Left lung (tissue), 10 donors: ENCODE results near the gene VPS51. TPM values are rescaled to one million over a fixed set of nuclear protein-coding genes. Genes with fewer than 3 reads are reported as not detected.

ENCODE experiments used
- ATAC-seq: fragments of 200-7000 bp; cut with Tn5 transposase; one replicate; pipeline ENCODE4 v1.9.1; 2020; ENCODE audit warnings: moderate library complexity
- DNase-seq, 4 donors: peaks; one replicate each; pipeline ENCODE4 v3.0.0-alpha.2; 2013 to 2020
- H3K27ac ChIP-seq, 2 donors: fragments of 200-600 bp; sonication (generic) in 1 of 2; one replicate each; pipeline versions ENCODE4 v1.5.0 to v1.8.0; 2020 to 2021
- H3K27me3 ChIP-seq, 2 donors: fragments of 200-600 bp; sonication (generic) in 1 of 2; one replicate each; pipeline versions ENCODE4 v1.5.0 to v1.8.0; 2020 to 2021
- H3K36me3 ChIP-seq, 2 donors: fragments of 200-600 bp; sonication (generic) in 1 of 2; one replicate each; pipeline versions ENCODE4 v1.5.0 to v1.8.0; 2020 to 2021
- H3K4me1 ChIP-seq, 2 donors: fragments of 200-600 bp; one replicate each; pipeline ENCODE4 v1.8.0; 2021
- H3K4me3 ChIP-seq, 2 donors: fragments of 200-600 bp; sonication (generic) in 1 of 2; one replicate each; pipeline versions ENCODE4 v1.5.0 to v1.8.0; 2020 to 2021; ENCODE audit warnings: mild to moderate bottlenecking in 1 of 2
- H3K9me3 ChIP-seq, 2 donors: fragments of 200-600 bp; sonication (generic) in 1 of 2; one replicate each; pipeline versions ENCODE4 v1.5.0 to v1.8.0; 2020 to 2021
- intact Hi-C, 2 donors: fragments of 100-400 bp; cut with DNase I; formaldehyde crosslinking; loops; one replicate each; pipeline versions ENCODE4 v1.11.2 to v1.14.2; 2022
- polyA plus RNA-seq, 6 donors: library from polyadenylated mRNA; unstranded; fragments of 120-200 nt; gene quantifications; one replicate each; pipeline ENCODE4 v1.2.1, GENCODE V29; 2013; ENCODE audit not compliant: insufficient read length in 6 of 6
- total RNA-seq, 2 donors: library from RNA; stranded (reverse); fragmentation: NEBNext Ultra II Directional; extraction: Animal tissue kit (Norgen Biotek cat#: 25700); gene quantifications; one replicate each; pipeline ENCODE4 v1.2.1, GENCODE V29; 2021
- TF ChIP-seq, protein P1 (sequence below), 2 donors: fragments of 200-600 bp; sonication (generic) in 1 of 2; IDR thresholded peaks; one replicate each; pipeline versions ENCODE4 v1.5.0 to v1.8.0; 2021; ENCODE audit warnings: antibody characterized with exemption in 2 of 2
- donor health status: DM: no; HTN: yes; CAD: no.
- donor health status: DM: no; HTN: no; CAD: no.

VPS51 gene
- total and polyA plus RNA-seq, 8 donors: 79.4 to 143 (median 108) TPM

DNA sequence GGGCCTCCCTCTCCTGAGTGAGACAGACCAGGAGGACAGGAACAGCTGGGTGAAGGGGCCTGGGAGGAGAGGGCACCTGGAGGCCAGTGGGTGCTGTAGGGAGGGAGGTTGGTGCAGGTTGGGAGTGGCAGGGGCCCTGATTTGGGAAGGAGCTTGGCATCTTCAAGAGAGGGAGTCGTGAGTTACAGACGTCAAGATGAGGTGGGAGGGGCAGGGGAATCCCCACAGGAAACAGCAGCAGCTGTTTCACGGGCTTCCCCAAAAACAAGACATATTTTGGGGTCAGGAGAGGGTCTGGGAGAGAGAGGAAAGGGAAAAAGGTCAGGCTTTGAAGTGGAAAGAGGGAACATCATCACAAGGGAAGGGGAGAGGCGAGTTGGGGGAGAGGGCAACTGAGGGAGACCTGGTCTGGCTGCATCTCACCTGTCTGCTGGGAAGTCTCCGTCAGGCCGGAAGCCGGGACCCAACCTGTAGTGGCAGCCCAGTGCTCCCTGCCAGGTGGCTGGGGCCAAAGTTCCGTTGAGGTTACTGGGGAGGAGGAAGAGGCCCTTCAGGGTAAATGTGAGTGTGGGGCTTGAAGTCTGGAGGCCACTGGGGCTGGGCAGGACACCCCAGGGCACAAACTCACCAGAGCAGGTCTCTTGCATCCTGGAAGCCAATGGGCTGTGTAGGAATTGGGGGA is 42.0 kb upstream of the VPS51 start:
- TF ChIP-seq, protein P1, sequence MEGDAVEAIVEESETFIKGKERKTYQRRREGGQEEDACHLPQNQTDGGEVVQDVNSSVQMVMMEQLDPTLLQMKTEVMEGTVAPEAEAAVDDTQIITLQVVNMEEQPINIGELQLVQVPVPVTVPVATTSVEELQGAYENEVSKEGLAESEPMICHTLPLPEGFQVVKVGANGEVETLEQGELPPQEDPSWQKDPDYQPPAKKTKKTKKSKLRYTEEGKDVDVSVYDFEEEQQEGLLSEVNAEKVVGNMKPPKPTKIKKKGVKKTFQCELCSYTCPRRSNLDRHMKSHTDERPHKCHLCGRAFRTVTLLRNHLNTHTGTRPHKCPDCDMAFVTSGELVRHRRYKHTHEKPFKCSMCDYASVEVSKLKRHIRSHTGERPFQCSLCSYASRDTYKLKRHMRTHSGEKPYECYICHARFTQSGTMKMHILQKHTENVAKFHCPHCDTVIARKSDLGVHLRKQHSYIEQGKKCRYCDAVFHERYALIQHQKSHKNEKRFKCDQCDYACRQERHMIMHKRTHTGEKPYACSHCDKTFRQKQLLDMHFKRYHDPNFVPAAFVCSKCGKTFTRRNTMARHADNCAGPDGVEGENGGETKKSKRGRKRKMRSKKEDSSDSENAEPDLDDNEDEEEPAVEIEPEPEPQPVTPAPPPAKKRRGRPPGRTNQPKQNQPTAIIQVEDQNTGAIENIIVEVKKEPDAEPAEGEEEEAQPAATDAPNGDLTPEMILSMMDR (IDR thresholded peaks at IDR 0.05): no peak
- Histone ChIP-seq H3K27ac (no peak overlapping the region), H3K4me3 (no peak overlapping the region), H3K9me3 (no peaks in the 10 kb centered on the region), H3K36me3 (no peaks in the 10 kb centered on the region), H3K4me1 (no peaks in the 10 kb centered on the region), H3K27me3 (no peaks in the 10 kb centered on the region)
- ATAC-seq: no peak
- no peak for DNase-seq
- intact Hi-C loops: no loop called here

DNA sequence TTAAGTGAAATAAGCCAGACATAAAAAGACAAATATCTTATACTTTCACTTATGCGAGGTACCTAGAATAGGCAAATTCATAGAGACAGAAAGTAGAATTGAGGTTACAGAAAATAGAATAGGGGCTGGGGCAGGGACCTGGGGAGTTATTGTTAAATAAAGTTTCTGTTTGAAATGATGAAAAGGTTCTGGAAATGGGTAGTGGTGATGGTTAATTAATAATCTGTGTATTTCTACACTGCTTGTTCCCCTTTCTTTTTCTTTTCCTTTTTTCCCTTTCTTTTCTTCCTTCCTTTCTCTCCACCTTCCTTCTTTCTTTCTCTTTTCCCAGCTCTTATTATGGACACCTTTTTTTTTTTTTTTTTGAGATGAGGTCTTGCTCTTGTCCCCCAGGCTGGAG is 40.5 kb upstream of the VPS51 start:
- Histone ChIP-seq H3K36me3 (no peaks in the 10 kb centered on the region), H3K9me3 (no peaks in the 10 kb centered on the region), H3K27ac (no peak overlapping the region), H3K4me1 (no peaks in the 10 kb centered on the region), H3K27me3 (no peaks in the 10 kb centered on the region), H3K4me3 (no peak overlapping the region)
- ATAC-seq (no peak), DNase-seq (no peak)
- TF ChIP-seq, protein P1 (IDR thresholded peaks at IDR 0.05): no peak
- intact Hi-C loops: no loop called here

DNA sequence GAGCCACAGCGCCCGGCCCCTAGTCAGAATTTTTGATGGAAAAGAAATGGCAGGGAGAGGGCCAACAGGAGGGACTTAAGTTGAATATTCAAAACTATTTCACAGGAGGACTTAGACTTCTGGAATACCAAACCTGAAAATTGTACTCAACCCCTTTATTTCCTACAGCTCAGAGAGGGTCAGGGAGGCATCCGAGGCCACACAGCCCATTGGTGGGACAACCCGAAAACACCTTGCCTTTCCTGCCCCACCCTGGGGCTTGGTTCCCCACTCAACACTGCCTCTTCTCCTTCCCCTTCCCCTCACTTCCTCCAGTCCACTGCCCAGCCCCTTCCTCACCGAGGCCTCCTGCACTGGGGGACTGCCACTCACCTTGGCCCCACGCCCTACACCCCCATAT is 39.0 kb upstream of the VPS51 start:
- no peaks in the 10 kb centered on the region for H3K27me3 ChIP-seq
- ATAC-seq: no peak
- H3K9me3 ChIP-seq: no peaks in the 10 kb centered on the region
- DNase-seq: no peak
- H3K27ac ChIP-seq: no peak overlapping the region
- H3K4me3 ChIP-seq: no peak overlapping the region
- no peaks in the 10 kb centered on the region for H3K4me1 ChIP-seq
- TF ChIP-seq, protein P1 (IDR thresholded peaks at IDR 0.05): no peak
- intact Hi-C loops: no loop called here
- H3K36me3 ChIP-seq: no peaks in the 10 kb centered on the region

DNA sequence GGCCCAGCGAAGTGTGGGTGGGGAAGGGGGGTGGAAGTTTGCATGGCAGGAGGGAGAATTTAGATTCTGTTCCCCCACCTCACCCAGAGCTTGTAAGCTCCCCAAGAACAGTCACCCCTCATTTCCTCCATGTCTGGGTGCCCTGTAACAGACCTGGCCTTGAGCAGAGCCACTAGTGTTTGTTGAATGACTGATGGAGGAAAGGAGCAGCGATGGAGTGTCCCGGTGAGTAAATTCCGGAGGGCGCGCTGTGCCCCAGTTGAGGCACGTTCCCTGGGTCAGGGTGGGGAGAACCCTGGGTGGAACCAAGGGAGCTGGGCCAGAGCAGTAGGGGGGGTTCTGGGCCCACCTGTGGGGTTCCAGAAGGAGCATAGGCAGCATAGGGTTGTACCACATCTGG is 38.5 kb upstream of the VPS51 start:
- Histone ChIP-seq H3K27ac (no peak overlapping the region), H3K27me3 (no peaks in the 10 kb centered on the region), H3K36me3 (no peaks in the 10 kb centered on the region), H3K4me1 (no peaks in the 10 kb centered on the region), H3K4me3 (no peak overlapping the region), H3K9me3 (no peaks in the 10 kb centered on the region)
- TF ChIP-seq, protein P1 (IDR thresholded peaks at IDR 0.05): no peak
- no peak for ATAC-seq
- no peak for DNase-seq
- intact Hi-C loops: no loop called here

DNA sequence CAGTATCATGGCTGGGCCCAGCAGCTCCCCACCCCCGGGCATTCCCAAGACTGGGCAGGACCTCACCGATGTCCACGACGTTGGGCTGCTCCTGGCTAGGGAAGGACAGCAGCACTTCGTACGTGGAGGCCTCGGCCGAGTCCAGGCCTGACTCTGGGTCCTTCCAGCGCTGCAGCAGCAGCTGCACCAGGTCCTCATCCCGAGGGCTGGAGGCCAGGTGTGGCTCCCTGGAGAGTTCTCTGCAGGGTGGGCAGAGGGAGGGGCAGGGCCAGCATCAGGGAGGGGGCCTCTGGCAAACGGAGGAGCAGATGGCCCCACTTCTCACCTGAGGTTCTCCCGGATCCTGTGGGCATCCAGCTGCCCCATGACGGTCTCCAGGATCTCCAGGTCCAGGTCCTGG is 38.0 kb upstream of the VPS51 start:
- H3K36me3 ChIP-seq: no peaks in the 10 kb centered on the region
- DNase-seq (no peak), ATAC-seq (no peak)
- no peaks in the 10 kb centered on the region for H3K27me3 ChIP-seq
- no peaks in the 10 kb centered on the region for H3K4me1 ChIP-seq
- H3K9me3 ChIP-seq: no peaks in the 10 kb centered on the region
- TF ChIP-seq, protein P1 (IDR thresholded peaks at IDR 0.05): no peak
- no peak overlapping the region for H3K4me3 ChIP-seq
- no peak overlapping the region for H3K27ac ChIP-seq
- intact Hi-C loops: no loop called here
